Aorta (tissue), 5 donors: ENCODE results near the gene ICOSLG. TPM values are rescaled to one million over a fixed set of nuclear protein-coding genes. Genes with fewer than 3 reads are reported as not detected.
"Not testable (repeated sequence)": the region's sequence is repeated elsewhere in the genome, so short reads cannot be mapped to it uniquely, and the experiment has no call there.

Source experiments
- ATAC-seq: fragments of 200-7000 bp; cut with Tn5 transposase; one replicate; pipeline ENCODE4 v1.9.1; 2022; ENCODE audit warnings: moderate library complexity; ENCODE audit not compliant: low FRiP score
- DNase-seq, 2 donors: peaks; one replicate each; pipeline ENCODE4 v3.0.0-alpha.2; 2020
- H3K27ac ChIP-seq, 2 donors: one replicate each; pipeline ENCODE4 v1.5.1; 2013; ENCODE audit warnings: low read length in 2 of 2, mild to moderate bottlenecking in 2 of 2, moderate library complexity in 2 of 2, control low read depth in 1 of 2, inconsistent platforms in 1 of 2, low read depth in 1 of 2
- H3K27me3 ChIP-seq, 2 donors: one replicate each; pipeline ENCODE4 v1.6.1; 2013; ENCODE audit warnings: control low read depth in 1 of 2, low read length in 1 of 2, mild to moderate bottlenecking in 1 of 2, moderate library complexity in 1 of 2; ENCODE audit not compliant: insufficient read depth in 2 of 2, control insufficient read depth in 1 of 2
- H3K36me3 ChIP-seq, 2 donors: one replicate each; pipeline ENCODE4 v1.6.1; 2013; ENCODE audit warnings: control low read depth in 1 of 2, low read length in 1 of 2, mild to moderate bottlenecking in 1 of 2; ENCODE audit not compliant: insufficient read depth in 2 of 2, control insufficient read depth in 1 of 2
- H3K4me1 ChIP-seq, 2 donors: one replicate each; pipeline ENCODE4 v1.6.1; 2013; ENCODE audit warnings: low read length in 2 of 2, control low read depth in 1 of 2, mild to moderate bottlenecking in 1 of 2, moderate library complexity in 1 of 2; ENCODE audit not compliant: insufficient read depth in 2 of 2, control insufficient read depth in 1 of 2
- H3K4me3 ChIP-seq, 2 donors: one replicate each; pipeline ENCODE4 v1.5.1; 2013; ENCODE audit warnings: low read length in 2 of 2, control low read depth in 1 of 2, mild to moderate bottlenecking in 1 of 2
- H3K9me3 ChIP-seq: one replicate; pipeline ENCODE4 v1.6.1; 2013; ENCODE audit warnings: mild to moderate bottlenecking, low read length; ENCODE audit not compliant: control insufficient read depth
- WGBS, 2 donors: extraction: QIAGEN DNeasy Blood & Tissue Kit; methylation state at CpG; one replicate each; pipeline ENCODE4 v1.1.7; 2013; 5-methylcytosine and 5-hydroxymethylcytosine counted together
- intact Hi-C, 2 donors: fragments of 100-400 bp; cut with DNase I; formaldehyde crosslinking; loops; one replicate each; pipeline versions ENCODE4 v1.14.2 to v1.15.0; 2022
- polyA plus RNA-seq, 2 donors: library from polyadenylated mRNA; stranded (reverse); fragments of 200-250 nt; gene quantifications; one replicate each; pipeline ENCODE4 v1.2.3, GENCODE V29; 2013
- total RNA-seq, 2 donors: library from RNA; stranded (reverse); fragmentation: NEBNext Ultra II Directional; extraction: Animal tissue kit (Norgen Biotek cat#: 25700); gene quantifications; one replicate each; pipeline ENCODE4 v1.2.1, GENCODE V29; 2021
- donor health status: healthy with polysubstance abuse.
- donor health status: Bipolar disorder and iron deficiency.
- donor health status: DM: no; HTN: no; CAD: no.
- donor health status: DM: no; HTN: no; CAD: no.
- donor health status: DM: yes; HTN: yes; CAD: no.

The ICOSLG gene
- total and polyA plus RNA-seq, 4 donors, result 0.56 to 3.9 (median 1.9) TPM

GRCh38 chr21:44241281-44241680, 538 bp upstream of the ICOSLG start:
- H3K27me3 ChIP-seq, H3K9me3 ChIP-seq, H3K4me1 ChIP-seq, H3K4me3 ChIP-seq, intact Hi-C loops, H3K27ac ChIP-seq, DNase-seq, ATAC-seq, H3K36me3 ChIP-seq: not testable (repeated sequence)
- WGBS, 2 donors, result no CpG with 5 or more reads among the region's 27 CpGs

- H3K4me3 ChIP-seq, H3K27me3 ChIP-seq, H3K4me1 ChIP-seq, H3K9me3 ChIP-seq, H3K27ac ChIP-seq, H3K36me3 ChIP-seq, DNase-seq, intact Hi-C loops: not testable (repeated sequence)
- ATAC-seq, result peak; percentile 56
- no CpG with 5 or more reads among the region's 46 CpGs for WGBS, 2 donors
These were observed 390 bp downstream of the ICOSLG start for GRCh38 chr21:44240353-44240752.

DNA sequence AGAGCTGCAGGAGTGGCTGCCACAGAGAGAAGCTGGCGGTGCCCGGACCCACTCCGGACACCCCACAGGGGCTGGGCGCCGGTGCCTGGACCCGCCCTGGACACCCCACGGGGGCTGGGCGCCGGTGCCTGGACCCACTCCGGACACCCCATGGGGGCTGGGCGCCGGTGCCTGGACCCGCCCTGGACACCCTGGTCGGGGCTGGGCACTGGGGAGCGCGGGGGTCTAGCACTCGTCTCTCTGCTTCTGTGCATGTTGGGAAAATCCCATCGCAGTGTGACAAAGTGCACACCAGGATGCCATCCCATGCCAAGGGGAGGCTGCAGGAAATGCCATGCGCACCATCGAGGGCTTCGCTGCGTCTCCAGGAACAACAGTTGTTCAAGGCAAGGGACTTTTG, 11.2 kb downstream of the ICOSLG start:
- H3K27ac ChIP-seq, intact Hi-C loops, H3K4me1 ChIP-seq, H3K36me3 ChIP-seq, H3K4me3 ChIP-seq, H3K27me3 ChIP-seq, H3K9me3 ChIP-seq, ATAC-seq: not testable (repeated sequence)
- WGBS, 2 donors, result 95% methylated on average over 6 of the region's 22 CpGs; no CpG with 5 or more reads in 1 of the 2 donors
- peak in 1 of 2 donors; percentile 43 for DNase-seq

DNA sequence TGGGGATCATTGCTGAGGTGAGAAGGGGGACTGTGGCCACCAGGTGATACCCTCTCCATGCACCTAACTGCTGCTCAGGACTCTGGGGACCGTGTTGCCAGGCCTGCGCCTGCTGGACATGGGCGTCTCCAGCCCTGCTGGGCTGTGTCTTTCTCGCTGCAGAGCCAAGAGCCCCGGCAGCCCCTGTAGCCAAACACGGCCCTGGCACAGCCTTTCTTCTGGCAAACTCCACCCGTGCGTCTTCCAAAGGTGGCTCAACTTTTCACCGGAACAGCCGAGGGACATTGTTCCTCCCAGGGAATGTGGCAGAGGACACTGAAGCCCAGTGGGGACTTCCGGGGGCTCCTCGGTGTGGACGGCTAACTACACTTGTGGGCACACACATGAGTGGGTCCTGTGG, 12.6 kb downstream of the ICOSLG start:
- no CpG with 5 or more reads among the region's 13 CpGs for WGBS, 2 donors
- H3K4me1 ChIP-seq, H3K36me3 ChIP-seq, H3K4me3 ChIP-seq, H3K27ac ChIP-seq, ATAC-seq, H3K9me3 ChIP-seq, intact Hi-C loops, DNase-seq, H3K27me3 ChIP-seq: not testable (repeated sequence)

DNA sequence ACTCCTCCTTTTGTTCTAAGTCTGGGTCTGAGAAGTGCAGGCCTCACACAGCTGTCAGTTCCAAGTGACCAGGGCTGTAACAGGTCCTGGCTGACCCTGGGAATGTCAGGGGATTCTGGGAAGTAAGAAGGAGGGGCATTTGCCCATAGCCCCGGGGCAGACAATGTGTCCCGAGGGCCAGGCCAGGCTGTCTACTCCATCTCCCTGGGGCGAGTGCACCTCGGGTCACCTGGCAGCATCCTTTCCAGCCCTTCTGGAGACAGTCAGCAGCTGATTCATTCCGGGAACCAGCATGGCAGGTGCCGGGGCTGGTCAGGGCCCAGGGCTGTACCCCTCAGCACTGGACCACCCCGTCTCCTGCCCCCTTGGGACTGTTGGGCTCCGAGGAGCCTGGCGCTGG, 13.1 kb downstream of the ICOSLG start:
- ATAC-seq, H3K27ac ChIP-seq, H3K4me3 ChIP-seq, H3K36me3 ChIP-seq, H3K27me3 ChIP-seq, H3K9me3 ChIP-seq, H3K4me1 ChIP-seq, intact Hi-C loops: not testable (repeated sequence)
- peak in 1 of 2 donors; percentile 3 for DNase-seq
- WGBS, 2 donors, result 100% methylated on average over 1 of the region's 9 CpGs; no CpG with 5 or more reads in 1 of the 2 donors

DNA sequence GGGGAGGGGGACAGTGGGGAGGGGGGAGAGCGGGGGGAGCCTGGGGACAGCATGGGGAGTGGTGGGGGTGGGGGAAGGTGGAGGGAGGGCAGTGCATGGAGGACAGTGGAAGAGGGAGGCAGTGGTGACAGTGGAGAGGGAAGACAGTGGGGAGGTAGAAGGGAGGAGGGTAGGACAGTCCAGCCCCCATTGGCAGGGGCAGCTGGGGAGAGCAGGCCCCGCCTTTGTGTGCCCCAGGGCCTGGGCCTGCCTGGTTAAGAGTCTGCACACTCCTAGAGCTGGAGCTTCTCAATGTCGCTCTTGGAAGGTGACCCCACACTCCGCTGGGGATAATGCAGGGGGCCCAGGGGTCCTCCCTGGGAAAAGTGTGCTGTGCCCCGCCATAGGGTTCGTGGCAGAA, 15.1 kb downstream of the ICOSLG start:
- intact Hi-C loops, ATAC-seq, H3K4me3 ChIP-seq: not testable (repeated sequence)

GRCh38 chr21:44223334-44223733, 17.4 kb downstream of the ICOSLG start:
- H3K9me3 ChIP-seq, H3K4me3 ChIP-seq, H3K4me1 ChIP-seq, DNase-seq, H3K36me3 ChIP-seq, H3K27me3 ChIP-seq, H3K27ac ChIP-seq, intact Hi-C loops, ATAC-seq: not testable (repeated sequence)
- no CpG with 5 or more reads among the region's 5 CpGs for WGBS, 2 donors

More for the DNA sequence above, 15.1 kb downstream of the ICOSLG start:
- not testable (repeated sequence) for H3K36me3 ChIP-seq, H3K27me3 ChIP-seq, H3K27ac ChIP-seq, DNase-seq, H3K9me3 ChIP-seq, H3K4me1 ChIP-seq
- WGBS, 2 donors, result no CpG with 5 or more reads among the region's 6 CpGs

DNA sequence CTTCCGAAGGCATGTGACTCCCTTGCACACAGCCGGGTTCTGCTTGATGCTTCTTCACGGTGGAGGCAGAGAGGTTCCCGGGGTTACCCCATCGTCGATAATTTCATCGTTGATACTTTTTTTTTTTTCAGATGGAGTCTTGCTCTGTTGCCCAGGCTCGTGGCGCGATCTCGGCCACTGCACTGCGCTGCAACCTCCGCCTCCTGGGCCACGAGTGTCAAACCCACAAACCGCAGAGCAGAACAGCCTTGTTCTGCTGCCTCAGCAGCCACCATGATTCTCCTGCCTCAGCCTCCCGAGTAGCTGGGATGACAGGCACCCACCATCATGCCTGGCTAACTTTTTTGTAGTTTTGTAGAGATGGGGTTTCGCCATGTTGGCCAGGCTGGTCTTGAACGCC, 20.1 kb downstream of the ICOSLG start:
- H3K36me3 ChIP-seq, H3K4me3 ChIP-seq, H3K27me3 ChIP-seq, H3K9me3 ChIP-seq, DNase-seq, H3K27ac ChIP-seq, ATAC-seq, intact Hi-C loops, H3K4me1 ChIP-seq: not testable (repeated sequence)
- no CpG with 5 or more reads among the region's 18 CpGs for WGBS, 2 donors

DNA sequence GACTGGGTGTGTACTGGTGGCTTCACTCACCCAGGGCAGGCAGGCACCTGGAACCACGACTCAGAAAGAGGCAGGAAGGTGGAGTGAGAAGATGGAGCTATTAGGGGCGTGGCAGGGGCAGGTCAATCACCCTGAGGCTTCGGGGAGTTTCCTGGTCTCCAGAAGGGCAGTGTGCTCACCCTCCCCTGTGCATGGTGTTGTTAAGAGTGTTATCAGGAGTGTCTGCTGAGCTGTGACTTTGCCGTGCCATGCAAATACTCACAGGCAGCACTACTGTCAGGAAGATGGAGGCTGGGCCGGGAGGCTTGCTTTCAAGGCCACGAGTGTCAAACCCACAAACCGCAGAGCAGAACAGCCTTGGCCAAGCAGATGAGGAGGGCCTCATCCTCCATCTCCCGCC, 22.3 kb downstream of the ICOSLG start:
- H3K4me1 ChIP-seq, ATAC-seq, H3K4me3 ChIP-seq, H3K27ac ChIP-seq, H3K36me3 ChIP-seq, intact Hi-C loops, H3K9me3 ChIP-seq, H3K27me3 ChIP-seq, DNase-seq: not testable (repeated sequence)
- no CpG with 5 or more reads among the region's 8 CpGs for WGBS, 2 donors
